Neural crest cell (in vitro differentiated cells): Measurements from ENCODE around the gene ZNF609. TPM values are rescaled to one million over a fixed set of nuclear protein-coding genes. Genes with fewer than 3 reads are reported as not detected.

Source experiments
- DNase-seq: peaks from one replicate; pipeline ENCODE4 v3.0.0; 2021; ENCODE audit warnings: low read depth, mixed read lengths, low spot score
- H3K27ac Mint-ChIP-seq: one replicate; pipeline ENCODE4 v1.8.0; 2021; ENCODE audit warnings: mild to moderate bottlenecking, mixed read lengths; ENCODE audit not compliant: unreplicated experiment
- H3K27me3 Mint-ChIP-seq: 2 replicates; pipeline ENCODE4 v1.8.0; 2021; ENCODE audit warnings: low read depth, mild to moderate bottlenecking, mixed read lengths
- H3K36me3 Mint-ChIP-seq: 2 replicates; pipeline ENCODE4 v1.8.0; 2021; ENCODE audit warnings: low read depth, mild to moderate bottlenecking, mixed read lengths
- H3K4me1 Mint-ChIP-seq: 2 replicates; pipeline ENCODE4 v1.8.0; 2021; ENCODE audit warnings: mixed read lengths
- H3K4me3 Mint-ChIP-seq: one replicate; pipeline ENCODE4 v1.8.0; 2021; ENCODE audit warnings: mild to moderate bottlenecking, mixed read lengths
- H3K9me3 Mint-ChIP-seq: 2 replicates; pipeline ENCODE4 v1.8.0; 2021; ENCODE audit warnings: mixed read lengths
- total RNA-seq: library from RNA; stranded (reverse); gene quantifications from 2 replicates; pipeline ENCODE4 v1.2.1, GENCODE V29; 2021
- TF ChIP-seq, protein P1 (sequence below): fragments of 200-600 bp; sonication (generic); conservative IDR thresholded peaks from 2 replicates; pipeline ENCODE4 v1.5.0; 2021; ENCODE audit warnings: antibody characterized with exemption, mild to moderate bottlenecking

ZNF609 gene
- total RNA-seq, 1 donor from 2014 or later, result 43.0 TPM

DNA sequence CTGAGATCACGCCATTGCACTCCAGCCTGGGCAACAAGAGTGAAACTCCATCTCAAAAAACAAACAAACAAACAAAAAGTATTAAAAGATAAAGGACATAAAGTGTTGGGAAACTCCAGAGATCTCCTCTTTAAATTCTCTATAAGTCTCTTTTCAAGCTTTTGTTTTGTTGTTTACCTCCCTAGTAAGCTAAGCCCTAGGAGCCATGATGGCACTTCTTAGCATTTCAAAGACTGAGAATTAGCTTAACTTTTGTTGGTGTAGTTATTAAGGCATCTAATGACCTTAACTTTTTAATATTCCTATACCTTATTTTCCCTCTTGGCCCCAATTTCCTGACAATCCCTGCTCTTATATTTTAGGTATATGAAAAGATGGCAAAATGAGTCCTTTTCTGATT is 157.3 kb downstream of the ZNF609 start:
- H3K27me3 Mint-ChIP-seq, result no peaks in the 10 kb centered on the region
- no peak overlapping the region for H3K27ac Mint-ChIP-seq
- no peak overlapping the region for H3K4me3 Mint-ChIP-seq
- H3K36me3 Mint-ChIP-seq, result no peaks in the 10 kb centered on the region
- TF ChIP-seq, protein P1, sequence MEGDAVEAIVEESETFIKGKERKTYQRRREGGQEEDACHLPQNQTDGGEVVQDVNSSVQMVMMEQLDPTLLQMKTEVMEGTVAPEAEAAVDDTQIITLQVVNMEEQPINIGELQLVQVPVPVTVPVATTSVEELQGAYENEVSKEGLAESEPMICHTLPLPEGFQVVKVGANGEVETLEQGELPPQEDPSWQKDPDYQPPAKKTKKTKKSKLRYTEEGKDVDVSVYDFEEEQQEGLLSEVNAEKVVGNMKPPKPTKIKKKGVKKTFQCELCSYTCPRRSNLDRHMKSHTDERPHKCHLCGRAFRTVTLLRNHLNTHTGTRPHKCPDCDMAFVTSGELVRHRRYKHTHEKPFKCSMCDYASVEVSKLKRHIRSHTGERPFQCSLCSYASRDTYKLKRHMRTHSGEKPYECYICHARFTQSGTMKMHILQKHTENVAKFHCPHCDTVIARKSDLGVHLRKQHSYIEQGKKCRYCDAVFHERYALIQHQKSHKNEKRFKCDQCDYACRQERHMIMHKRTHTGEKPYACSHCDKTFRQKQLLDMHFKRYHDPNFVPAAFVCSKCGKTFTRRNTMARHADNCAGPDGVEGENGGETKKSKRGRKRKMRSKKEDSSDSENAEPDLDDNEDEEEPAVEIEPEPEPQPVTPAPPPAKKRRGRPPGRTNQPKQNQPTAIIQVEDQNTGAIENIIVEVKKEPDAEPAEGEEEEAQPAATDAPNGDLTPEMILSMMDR, result no peak
- H3K9me3 Mint-ChIP-seq, result no peaks in the 10 kb centered on the region
- no peak for DNase-seq
- H3K4me1 Mint-ChIP-seq, result peaks cover 25% of the 10 kb centered on the region

- no peaks in the 10 kb centered on the region for H3K9me3 Mint-ChIP-seq
- no peaks in the 10 kb centered on the region for H3K36me3 Mint-ChIP-seq
- no peaks in the 10 kb centered on the region for H3K27me3 Mint-ChIP-seq
- H3K27ac Mint-ChIP-seq, result no peak overlapping the region
- H3K4me1 Mint-ChIP-seq, result peaks cover 25% of the 10 kb centered on the region
- no peak overlapping the region for H3K4me3 Mint-ChIP-seq
- no peak for DNase-seq
- TF ChIP-seq, protein P1, result no peak
Measured at GRCh38 chr15:64618138-64618537, 157.8 kb downstream of the ZNF609 start.

DNA sequence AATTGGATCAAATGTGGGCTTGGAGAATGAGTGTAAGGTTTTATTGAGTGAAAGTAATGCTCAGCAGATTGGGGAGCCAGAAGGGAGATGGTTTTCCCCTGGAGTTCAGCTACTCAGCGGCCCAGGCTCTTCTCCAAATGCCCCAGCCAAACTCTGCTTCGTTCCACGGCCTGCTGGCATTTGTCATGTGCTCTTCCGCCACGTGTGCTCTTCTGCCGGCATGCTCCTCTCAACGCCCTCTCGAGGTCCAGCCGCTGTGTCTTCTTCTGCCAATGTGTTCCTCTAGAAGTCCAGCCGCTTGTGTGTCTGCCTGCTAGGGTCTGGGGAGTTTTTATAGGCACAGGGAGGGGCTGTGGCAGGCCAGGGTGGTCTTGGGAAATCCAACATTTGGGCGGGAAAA is 158.2 kb downstream of the ZNF609 start:
- H3K36me3 Mint-ChIP-seq, result no peaks in the 10 kb centered on the region
- no peak for DNase-seq
- H3K9me3 Mint-ChIP-seq, result no peaks in the 10 kb centered on the region
- H3K4me3 Mint-ChIP-seq, result no peak overlapping the region
- TF ChIP-seq, protein P1, result no peak
- H3K27ac Mint-ChIP-seq, result peak overlapping the region; percentile 55
- no peaks in the 10 kb centered on the region for H3K27me3 Mint-ChIP-seq
- peaks cover 25% of the 10 kb centered on the region for H3K4me1 Mint-ChIP-seq

DNA sequence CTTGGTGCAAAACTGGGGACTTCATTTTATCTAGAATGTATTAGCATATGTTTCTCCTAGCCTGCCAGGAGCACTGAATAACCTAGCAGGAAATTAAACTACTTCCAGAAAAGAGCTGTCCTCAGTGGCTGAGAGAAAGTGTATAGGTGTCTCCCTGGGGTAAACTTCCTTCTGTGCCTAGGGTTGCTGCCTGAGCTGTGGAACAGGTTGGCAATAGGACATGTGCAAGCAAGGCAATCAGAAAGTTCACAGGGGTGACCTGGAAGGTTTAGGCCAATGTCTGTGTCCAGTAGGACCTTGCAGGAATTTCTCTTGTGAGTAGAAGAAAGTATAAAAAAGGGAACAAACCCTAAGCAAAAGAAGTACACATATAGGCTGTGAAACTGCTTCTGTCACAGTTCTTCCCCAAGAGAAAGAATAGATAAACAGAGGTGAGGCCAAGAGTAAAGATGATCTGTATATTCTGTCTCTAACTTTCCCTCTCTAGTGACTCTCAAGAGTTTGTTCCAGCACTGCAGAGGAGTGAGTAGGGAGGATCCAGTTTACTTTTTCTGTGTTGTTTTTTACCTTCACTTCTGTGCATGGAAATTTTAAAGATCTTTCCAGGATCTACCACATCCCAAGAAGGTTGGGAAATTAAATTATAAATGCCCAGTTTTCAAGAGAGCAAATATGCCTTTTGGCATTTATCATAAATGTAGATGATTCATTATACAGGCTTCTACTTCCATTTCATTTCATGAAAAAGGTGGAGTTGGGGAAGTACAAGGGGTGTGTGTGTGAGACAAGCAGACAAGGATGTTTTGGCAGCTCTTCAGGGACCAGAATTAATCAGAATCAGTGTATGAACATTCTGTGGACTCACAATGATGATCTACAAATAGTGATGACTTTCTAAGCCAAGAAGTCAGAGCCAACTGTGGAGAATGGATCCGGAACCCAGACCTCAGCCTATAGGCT is 159.8 kb downstream of the ZNF609 start:
- peak overlapping the region; percentile 22 for H3K27ac Mint-ChIP-seq
- no peak for DNase-seq
- no peak overlapping the region for H3K4me3 Mint-ChIP-seq
- no peaks in the 10 kb centered on the region for H3K9me3 Mint-ChIP-seq
- H3K27me3 Mint-ChIP-seq, result no peaks in the 10 kb centered on the region
- TF ChIP-seq, protein P1, result no peak
- peaks cover 25% of the 10 kb centered on the region for H3K4me1 Mint-ChIP-seq
- H3K36me3 Mint-ChIP-seq, result no peaks in the 10 kb centered on the region

DNA sequence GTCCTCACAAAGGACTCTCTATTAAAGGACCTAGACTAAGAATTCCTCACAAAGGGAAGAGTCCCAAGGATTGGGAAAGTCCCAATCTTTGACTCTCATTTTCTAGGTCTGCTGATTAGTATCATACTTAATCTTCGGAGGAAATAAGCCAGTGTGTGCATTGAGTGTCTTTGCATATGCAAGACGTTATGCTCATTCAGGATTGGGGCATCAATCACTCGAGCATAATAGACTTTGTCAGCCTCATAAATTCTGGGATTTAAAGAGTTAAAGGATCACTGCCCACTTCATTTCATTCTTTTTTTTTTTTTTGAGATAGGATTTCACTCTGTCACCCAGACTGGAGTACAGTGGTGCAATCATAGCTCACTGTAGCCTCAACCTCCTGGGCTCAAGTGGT is 160.7 kb downstream of the ZNF609 start:
- no peak for DNase-seq
- H3K4me3 Mint-ChIP-seq, result no peak overlapping the region
- H3K27ac Mint-ChIP-seq, result no peak overlapping the region
- H3K9me3 Mint-ChIP-seq, result no peaks in the 10 kb centered on the region
- TF ChIP-seq, protein P1, result no peak
- no peaks in the 10 kb centered on the region for H3K27me3 Mint-ChIP-seq
- peaks cover 25% of the 10 kb centered on the region for H3K4me1 Mint-ChIP-seq
- no peaks in the 10 kb centered on the region for H3K36me3 Mint-ChIP-seq
